ENCODE results near the gene AVPR2. TPM values are rescaled to one million over a fixed set of nuclear protein-coding genes. Genes with fewer than 3 reads are reported as not detected.

The AVPR2 gene
- total RNA-seq, 4 donors from 2014 or later: 2.1 to 9.3 (median 5.7) TPM

- Histone ChIP-seq H3K4me3 (no peak overlapping the region), H3K9me3 (no peaks in the 10 kb centered on the region), H3K36me3 (no peaks in the 10 kb centered on the region), H3K27ac (no peak overlapping the region), H3K4me1 (peaks cover 0 to 55% (median 10%) of the 10 kb centered on the region in 4 donors), H3K27me3 (peaks cover 0 to 21% of the 10 kb centered on the region in 2 donors)
- TF ChIP-seq POLR2A (IDR thresholded peaks at IDR 0.05): no peak
- no peak for TF ChIP-seq EP300 (IDR thresholded peaks at IDR 0.05)
- no peak for TF ChIP-seq CTCF (IDR thresholded peaks at IDR 0.05)
- no peak for DNase-seq (ENCODE audit: low spot score in 2 of 2)
- WGBS, 2 donors: 40 to 69% methylated on average over 3 to 28 of the region's 40 CpGs
Measured at GRCh38 chrX:153921511-153922446, 17.3 kb downstream of the AVPR2 start.

- peaks cover 0 to 22% of the 10 kb centered on the region in 2 donors for H3K27me3 ChIP-seq
- DNase-seq (ENCODE audit: low spot score in 2 of 2): peak; percentile 57 to 74
- WGBS, 2 donors: 52 to 59% methylated on average over 15 to 25 of the region's 25 CpGs
Measured at GRCh38 chrX:153922932-153923857, 18.7 kb downstream of the AVPR2 start.

GRCh38 chrX:153924149-153924861, 19.8 kb downstream of the AVPR2 start:
- H3K4me3 ChIP-seq: peak overlapping the region in 2 of 4 donors; percentile 3 to 71
- TF ChIP-seq CTCF (IDR thresholded peaks at IDR 0.05) (peak in 4 of 5 experiments; percentile 15 to 34 (median 25)), EP300 (IDR thresholded peaks at IDR 0.05) (no peak)
- H3K36me3 ChIP-seq: no peaks in the 10 kb centered on the region
- peaks cover 0 to 71% (median 19%) of the 10 kb centered on the region in 4 donors for H3K4me1 ChIP-seq
- WGBS, 2 donors: 11 to 39% methylated on average over 14 of the region's 14 CpGs
- H3K9me3 ChIP-seq: no peaks in the 10 kb centered on the region
- peaks cover 0 to 22% of the 10 kb centered on the region in 2 donors for H3K27me3 ChIP-seq
- DNase-seq (ENCODE audit: low spot score in 2 of 2): no peak
- peak overlapping the region in 2 of 4 donors; percentile 33 to 38 for H3K27ac ChIP-seq

More at GRCh38 chrX:153922932-153923857, 18.7 kb downstream of the AVPR2 start:
- Histone ChIP-seq H3K27ac (no peak overlapping the region), H3K4me3 (no peak overlapping the region), H3K36me3 (no peaks in the 10 kb centered on the region), H3K9me3 (no peaks in the 10 kb centered on the region), H3K4me1 (peaks cover 0 to 62% (median 16%) of the 10 kb centered on the region in 4 donors)
- TF ChIP-seq POLR2A (IDR thresholded peaks at IDR 0.05) (no peak), CTCF (IDR thresholded peaks at IDR 0.05) (peak; percentile 22 to 65 (median 45)), EP300 (IDR thresholded peaks at IDR 0.05) (no peak)

GRCh38 chrX:153925387-153925738, 20.9 kb downstream of the AVPR2 start:
- Histone ChIP-seq H3K27me3 (peaks cover 0 to 22% of the 10 kb centered on the region in 2 donors), H3K4me3 (peak overlapping the region in 3 of 4 donors; percentile 1 to 71 (median 39)), H3K27ac (peak overlapping the region in 3 of 4 donors; percentile 63 to 94 (median 94)), H3K36me3 (peaks cover 0 to 5% (median 0%) of the 10 kb centered on the region in 3 donors), H3K4me1 (peaks cover 0 to 73% (median 19%) of the 10 kb centered on the region in 4 donors), H3K9me3 (no peaks in the 10 kb centered on the region)
- WGBS, 2 donors: 58 to 69% methylated on average over 2 to 4 of the region's 4 CpGs
- no peak for DNase-seq (ENCODE audit: low spot score in 2 of 2)
- TF ChIP-seq CTCF (IDR thresholded peaks at IDR 0.05) (no peak), EP300 (IDR thresholded peaks at IDR 0.05) (no peak), POLR2A (IDR thresholded peaks at IDR 0.05) (no peak)
